HepG2 (cell line): ENCODE data around the gene C6orf62. TPM values are rescaled to one million over a fixed set of nuclear protein-coding genes. Genes with fewer than 3 reads are reported as not detected.

Experiments
- ARID4A ChIP-seq: sonication (generic); formaldehyde crosslinking; IDR thresholded peaks from 2 replicates; pipeline ENCODE4 v1.5.0; 2020; ENCODE audit warnings: mild to moderate bottlenecking, missing genetic modification reagents, borderline replicate concordance
- CCDC6 ChIP-seq: sonication (generic); formaldehyde crosslinking; IDR thresholded peaks from 2 replicates; pipeline ENCODE4 v1.8.1; 2022; ENCODE audit warnings: mild to moderate bottlenecking, missing genetic modification reagents, moderate library complexity
- EP300 ChIP-seq, 3 experiments: sonication (generic) in 1 of 3; formaldehyde crosslinking in 1 of 3; IDR thresholded peaks; 2 replicates each; pipeline versions ENCODE4 v1.5.1 to v1.6.1; 2011 to 2020; ENCODE audit warnings: low read depth in 2 of 3, low read length in 2 of 3, borderline replicate concordance in 1 of 3, improper control_type of control experiment in 1 of 3, mild to moderate bottlenecking in 1 of 3, missing genetic modification reagents in 1 of 3, moderate library complexity in 1 of 3
- HDAC2 ChIP-seq: sonication (generic); formaldehyde crosslinking; IDR thresholded peaks from 2 replicates; pipeline ENCODE4 v1.4.0; 2020; ENCODE audit warnings: missing genetic modification reagents
- KDM2A ChIP-seq: sonication (generic); formaldehyde crosslinking; IDR thresholded peaks from 2 replicates; pipeline ENCODE4 v1.4.0; 2020; ENCODE audit warnings: low read depth, missing genetic modification reagents, borderline replicate concordance
- SPEN ChIP-seq: sonication (generic); formaldehyde crosslinking; IDR thresholded peaks from 2 replicates; pipeline ENCODE4 v1.5.1; 2020; ENCODE audit warnings: low read depth, mild to moderate bottlenecking, missing genetic modification reagents
- THYN1 ChIP-seq: sonication (generic); formaldehyde crosslinking; IDR thresholded peaks from 2 replicates; pipeline ENCODE4 v1.8.1; 2023; ENCODE audit warnings: low read depth, mild to moderate bottlenecking, moderate library complexity, missing genetic modification reagents, borderline replicate concordance
- ZNF180 ChIP-seq: sonication (generic); formaldehyde crosslinking; IDR thresholded peaks from 2 replicates; pipeline ENCODE4 v1.4.0; 2020; ENCODE audit warnings: low read depth, missing genetic modification reagents, borderline replicate concordance
- ZNF576 ChIP-seq: sonication (generic); formaldehyde crosslinking; IDR thresholded peaks from 2 replicates; pipeline ENCODE4 v1.4.0; 2020; ENCODE audit warnings: mild to moderate bottlenecking, missing genetic modification reagents
- polyA plus RNA-seq, 8 experiments: library from polyadenylated mRNA; depleted of rRNA in 3 of 8; stranded (reverse) in 7 of 8; unstranded in 1 of 8; fragments of >200 nt; fragmentation: Illumina TruSeq in 4 of 8; extraction: Trizol in 4 of 8; gene quantifications; 2 replicates each; pipeline versions ENCODE4 v1.2.1 to v1.2.3, GENCODE V29; 2011 to 2016; ENCODE audit warnings: low read depth in 4 of 8, missing spikeins in 1 of 8, mixed read lengths in 1 of 8; ENCODE audit not compliant: insufficient read depth in 1 of 8
- total RNA-seq, 5 experiments: library from RNA; depleted of rRNA; stranded (reverse); fragments of >200 nt; fragmentation: Illumina TruSeq; extraction: Trizol; gene quantifications; 2 replicates each; pipeline ENCODE4 v1.2.3, GENCODE V29; 2016; ENCODE audit warnings: low read depth in 1 of 5
- TF ChIP-seq, protein P1 (sequence below): sonication (generic); formaldehyde crosslinking; IDR thresholded peaks from 2 replicates; pipeline ENCODE4 v1.4.0; 2020; ENCODE audit warnings: missing genetic modification reagents
- TF ChIP-seq, protein P2 (sequence below): sonication (generic); formaldehyde crosslinking; conservative IDR thresholded peaks from 2 replicates; pipeline ENCODE4 v1.4.0; 2020; ENCODE audit warnings: missing genetic modification reagents

Gene C6orf62
- total and polyA plus RNA-seq, 2 of the 13 experiments (the other 11 are each of a cell fraction or from before 2014, with no cell fraction given) = 54.8 to 90.4 TPM

GRCh38 chr6:24721461-24722215, 2.7 kb upstream of the C6orf62 start (continued):
- TF ChIP-seq ARID4A (CRISPR knock-in tag) = peak; percentile 79; the same call in 1 of the 2 replicates
- TF ChIP-seq THYN1 (CRISPR knock-in tag) = 0 out of 2 replicates have a peak, but pooled peaks have one; percentile 79
- peak; percentile 75 for TF ChIP-seq CCDC6 (CRISPR knock-in tag)
- TF ChIP-seq HDAC2 (CRISPR knock-in tag) = peak; percentile 84
- TF ChIP-seq, protein P1, sequence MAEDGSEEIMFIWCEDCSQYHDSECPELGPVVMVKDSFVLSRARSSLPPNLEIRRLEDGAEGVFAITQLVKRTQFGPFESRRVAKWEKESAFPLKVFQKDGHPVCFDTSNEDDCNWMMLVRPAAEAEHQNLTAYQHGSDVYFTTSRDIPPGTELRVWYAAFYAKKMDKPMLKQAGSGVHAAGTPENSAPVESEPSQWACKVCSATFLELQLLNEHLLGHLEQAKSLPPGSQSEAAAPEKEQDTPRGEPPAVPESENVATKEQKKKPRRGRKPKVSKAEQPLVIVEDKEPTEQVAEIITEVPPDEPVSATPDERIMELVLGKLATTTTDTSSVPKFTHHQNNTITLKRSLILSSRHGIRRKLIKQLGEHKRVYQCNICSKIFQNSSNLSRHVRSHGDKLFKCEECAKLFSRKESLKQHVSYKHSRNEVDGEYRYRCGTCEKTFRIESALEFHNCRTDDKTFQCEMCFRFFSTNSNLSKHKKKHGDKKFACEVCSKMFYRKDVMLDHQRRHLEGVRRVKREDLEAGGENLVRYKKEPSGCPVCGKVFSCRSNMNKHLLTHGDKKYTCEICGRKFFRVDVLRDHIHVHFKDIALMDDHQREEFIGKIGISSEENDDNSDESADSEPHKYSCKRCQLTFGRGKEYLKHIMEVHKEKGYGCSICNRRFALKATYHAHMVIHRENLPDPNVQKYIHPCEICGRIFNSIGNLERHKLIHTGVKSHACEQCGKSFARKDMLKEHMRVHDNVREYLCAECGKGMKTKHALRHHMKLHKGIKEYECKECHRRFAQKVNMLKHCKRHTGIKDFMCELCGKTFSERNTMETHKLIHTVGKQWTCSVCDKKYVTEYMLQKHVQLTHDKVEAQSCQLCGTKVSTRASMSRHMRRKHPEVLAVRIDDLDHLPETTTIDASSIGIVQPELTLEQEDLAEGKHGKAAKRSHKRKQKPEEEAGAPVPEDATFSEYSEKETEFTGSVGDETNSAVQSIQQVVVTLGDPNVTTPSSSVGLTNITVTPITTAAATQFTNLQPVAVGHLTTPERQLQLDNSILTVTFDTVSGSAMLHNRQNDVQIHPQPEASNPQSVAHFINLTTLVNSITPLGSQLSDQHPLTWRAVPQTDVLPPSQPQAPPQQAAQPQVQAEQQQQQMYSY (CRISPR knock-in tag) = 0 out of 2 replicates have a peak, but pooled peaks have one; percentile 50
- TF ChIP-seq KDM2A (CRISPR knock-in tag) = peak; percentile 80; the same call in 1 of the 2 replicates
- TF ChIP-seq ZNF180 (CRISPR knock-in tag) = no peak
- peak in 1 of 2 experiments; percentile 4; a peak in 1 of 4 replicates for TF ChIP-seq EP300 (IDR thresholded peaks at IDR 0.05; ENCODE audit: low read depth in 2 of 2, low read length in 2 of 2)
- 0 out of 2 replicates have a peak, but pooled peaks have one; percentile 55 for TF ChIP-seq EP300 (CRISPR knock-in tag; IDR thresholded peaks at IDR 0.05; ENCODE audit: borderline replicate concordance)
- TF ChIP-seq SPEN (CRISPR knock-in tag) = peak; percentile 26; the same call in 1 of the 2 replicates
- no peak for TF ChIP-seq ZNF576 (CRISPR knock-in tag)
- TF ChIP-seq, protein P2, sequence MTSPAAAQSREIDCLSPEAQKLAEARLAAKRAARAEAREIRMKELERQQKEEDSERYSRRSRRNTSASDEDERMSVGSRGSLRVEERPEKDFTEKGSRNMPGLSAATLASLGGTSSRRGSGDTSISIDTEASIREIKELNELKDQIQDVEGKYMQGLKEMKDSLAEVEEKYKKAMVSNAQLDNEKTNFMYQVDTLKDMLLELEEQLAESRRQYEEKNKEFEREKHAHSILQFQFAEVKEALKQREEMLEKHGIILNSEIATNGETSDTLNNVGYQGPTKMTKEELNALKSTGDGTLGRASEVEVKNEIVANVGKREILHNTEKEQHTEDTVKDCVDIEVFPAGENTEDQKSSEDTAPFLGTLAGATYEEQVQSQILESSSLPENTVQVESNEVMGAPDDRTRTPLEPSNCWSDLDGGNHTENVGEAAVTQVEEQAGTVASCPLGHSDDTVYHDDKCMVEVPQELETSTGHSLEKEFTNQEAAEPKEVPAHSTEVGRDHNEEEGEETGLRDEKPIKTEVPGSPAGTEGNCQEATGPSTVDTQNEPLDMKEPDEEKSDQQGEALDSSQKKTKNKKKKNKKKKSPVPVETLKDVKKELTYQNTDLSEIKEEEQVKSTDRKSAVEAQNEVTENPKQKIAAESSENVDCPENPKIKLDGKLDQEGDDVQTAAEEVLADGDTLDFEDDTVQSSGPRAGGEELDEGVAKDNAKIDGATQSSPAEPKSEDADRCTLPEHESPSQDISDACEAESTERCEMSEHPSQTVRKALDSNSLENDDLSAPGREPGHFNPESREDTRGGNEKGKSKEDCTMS (CRISPR knock-in tag) = peak; percentile 89; the same call in 1 of the 2 replicates
